Heart right ventricle (tissue), 16 donors: ENCODE data around the gene FAM120A. TPM values are rescaled to one million over a fixed set of nuclear protein-coding genes. Genes with fewer than 3 reads are reported as not detected.

Experiments
- ATAC-seq, 8 donors: fragments of 200-7000 bp; cut with Tn5 transposase; one replicate each; pipeline ENCODE4 v1.9.1; 2020; ENCODE audit warnings: mild to moderate bottlenecking in 8 of 8, moderate library complexity in 8 of 8, moderate number of reproducible peaks in 1 of 8
- DNase-seq, 2 donors: peaks; one replicate each; pipeline ENCODE4 v3.0.0-alpha.2; 2020
- H3K27ac ChIP-seq, 10 donors: fragments of 200-600 bp; sonication (generic) in 2 of 10; one replicate each; pipeline versions ENCODE4 v1.5.0 to v1.8.0; 2020 to 2022; ENCODE audit warnings: mild to moderate bottlenecking in 3 of 10
- H3K27me3 ChIP-seq, 7 donors: fragments of 200-600 bp; one replicate each; pipeline ENCODE4 v1.8.0; 2021 to 2022; ENCODE audit warnings: mild to moderate bottlenecking in 2 of 7
- H3K36me3 ChIP-seq, 9 donors: fragments of 200-600 bp; sonication (generic) in 1 of 9; one replicate each; pipeline versions ENCODE4 v1.5.0 to v1.8.0; 2020 to 2022; ENCODE audit warnings: mild to moderate bottlenecking in 2 of 9
- H3K4me1 ChIP-seq, 9 donors: fragments of 200-600 bp; sonication (generic) in 1 of 9; one replicate each; pipeline versions ENCODE4 v1.5.0 to v1.8.0; 2020 to 2022; ENCODE audit warnings: mild to moderate bottlenecking in 4 of 9
- H3K4me3 ChIP-seq, 10 donors: fragments of 200-600 bp; sonication (generic) in 2 of 10; one replicate each; pipeline versions ENCODE4 v1.5.0 to v1.8.0; 2020 to 2022; ENCODE audit warnings: mild to moderate bottlenecking in 7 of 10, moderate library complexity in 2 of 10
- H3K9me3 ChIP-seq, 11 donors: fragments of 200-600 bp in 10 of 11; sonication (generic) in 2 of 11; one replicate each; pipeline versions ENCODE4 v1.5.0 to v1.8.0; 2013 to 2022; ENCODE audit warnings: mild to moderate bottlenecking in 2 of 11, control low read depth in 1 of 11, moderate library complexity in 1 of 11
- CTCF ChIP-seq, 9 donors: fragments of 200-600 bp; sonication (generic) in 2 of 9; IDR thresholded peaks; one replicate each; pipeline versions ENCODE4 v1.5.0 to v1.8.0; 2021 to 2022; ENCODE audit warnings: antibody characterized with exemption in 9 of 9, mild to moderate bottlenecking in 5 of 9, moderate library complexity in 1 of 9
- WGBS, 2 donors: extraction: QIAGEN DNeasy Blood & Tissue Kit; methylation state at CpG; one replicate each; pipeline ENCODE4 v1.1.7; 2013; ENCODE audit warnings: inconsistent platforms in 1 of 2; 5-methylcytosine and 5-hydroxymethylcytosine counted together
- intact Hi-C, 10 donors: fragments of 100-400 bp; cut with DNase I; formaldehyde crosslinking; loops; one replicate each; pipeline versions ENCODE4 v1.11.1 to v1.14.2; 2022
- polyA plus RNA-seq, 2 donors: library from polyadenylated mRNA; stranded (reverse); fragments of 200-250 nt; gene quantifications; one replicate each; pipeline ENCODE4 v1.2.3, GENCODE V29; 2013
- total RNA-seq, 10 donors: library from RNA; stranded (reverse); fragmentation: NEBNext Ultra II Directional in 3 of 10; extraction: Animal tissue kit (Norgen Biotek cat#: 25700) in 3 of 10; gene quantifications; one replicate each; pipeline versions ENCODE4 v1.2.1 to v1.2.4, GENCODE V29; 2021 to 2023
- donor health status: Arrhythmogenic right ventricular cardiomyopathy.
- donor health status: ischemic (EF 13 %, LVEDD 7.1; RV severe dilation, severe dysfunction).
- donor health status: healthy with polysubstance abuse.
- donor health status: DM: no; HTN: yes; CAD: no.
- donor health status: DM: no; HTN: no; CAD: no.
- donor health status: ischemic (EF 25% LVEDD 6.9; RV normal size, moderate dysfunction).
- donor health status: ischemic (EF 25% LVEDD 5.7; RV mildly dilated, moderate dysfunction).
- donor health status: healthy.
- donor health status: DM: yes; HTN: yes; CAD: no.
- donor health status: Ischemic cardiomyopathy.
- donor health status: ischemic (EF 35%, LVEDD 5.7; RV mildly dilated, moderate dysfunction).
- donor health status: nonischemic (EF 11% LVEDD 7.7; RV severe dilation, severe dysfunction).
- donor health status: DM: yes; HTN: yes; CAD: no.
- donor health status: PGD.
- donor health status: ischemic (EF 29% LVEDD 5.4; RV normal size, mild dysfunction).
- donor health status: nonischemic (EF 23%, LVEDD 6.1; RV moderate dilation, normal function).

FAM120A gene
- total and polyA plus RNA-seq, 12 donors = 42.2 to 126 (median 104) TPM

GRCh38 chr9:93593144-93593658 lies 141.7 kb downstream of the FAM120A start:
- TF ChIP-seq CTCF (IDR thresholded peaks at IDR 0.05) = no peak
- no peak for ATAC-seq
- Histone ChIP-seq H3K36me3 (no peaks in the 10 kb centered on the region), H3K9me3 (no peaks in the 10 kb centered on the region), H3K27me3 (no peaks in the 10 kb centered on the region), H3K4me1 (peaks cover 21 to 74% (median 54%) of the 10 kb centered on the region in 9 donors), H3K27ac (no peak overlapping the region), H3K4me3 (no peak overlapping the region)
- WGBS, 2 donors = 61 to 65% methylated on average over 2 of the region's 2 CpGs
- intact Hi-C loops = loop anchor here in 1 of 10 donors (10.0 kb wide), 1 partner anchor 62 kb away; no protein-coding TSS in a partner anchor
- DNase-seq = no peak

GRCh38 chr9:93594041-93594756 lies 142.7 kb downstream of the FAM120A start:
- Histone ChIP-seq H3K9me3 (no peaks in the 10 kb centered on the region), H3K4me3 (no peak overlapping the region), H3K27ac (peak overlapping the region in 1 of 10 donors; percentile 68), H3K36me3 (no peaks in the 10 kb centered on the region), H3K27me3 (no peaks in the 10 kb centered on the region), H3K4me1 (peaks cover 21 to 74% (median 53%) of the 10 kb centered on the region in 9 donors)
- no peak for TF ChIP-seq CTCF (IDR thresholded peaks at IDR 0.05)
- intact Hi-C loops = loop anchor here in 1 of 10 donors (10.0 kb wide), 1 partner anchor 61 kb away; no protein-coding TSS in a partner anchor
- ATAC-seq (peak in 4 of 8 donors; percentile 17 to 43 (median 20)), DNase-seq (no peak)
- 39 to 47% methylated on average over 9 of the region's 9 CpGs for WGBS, 2 donors

GRCh38 chr9:93595461-93595860 lies 144.0 kb downstream of the FAM120A start:
- Histone ChIP-seq H3K4me3 (no peak overlapping the region), H3K36me3 (no peaks in the 10 kb centered on the region), H3K9me3 (no peaks in the 10 kb centered on the region), H3K4me1 (peaks cover 18 to 73% (median 53%) of the 10 kb centered on the region in 9 donors), H3K27me3 (no peaks in the 10 kb centered on the region), H3K27ac (no peak overlapping the region)
- ATAC-seq (no peak), DNase-seq (no peak)
- no peak for TF ChIP-seq CTCF (IDR thresholded peaks at IDR 0.05)
- intact Hi-C loops = loop anchor here in 1 of 10 donors (10.0 kb wide), 1 partner anchor 59 kb away; no protein-coding TSS in a partner anchor
- WGBS, 2 donors = 95% methylated on average over 5 of the region's 5 CpGs

- ATAC-seq = no peak
- intact Hi-C loops = loop anchor here in 1 of 10 donors (10.0 kb wide), 1 partner anchor 59 kb away; no protein-coding TSS in a partner anchor
- peaks cover 18 to 71% (median 54%) of the 10 kb centered on the region in 9 donors for H3K4me1 ChIP-seq
- no peak overlapping the region for H3K4me3 ChIP-seq
- no peak for TF ChIP-seq CTCF (IDR thresholded peaks at IDR 0.05)
- 77 to 88% methylated on average over 5 of the region's 5 CpGs for WGBS, 2 donors
- no peak overlapping the region for H3K27ac ChIP-seq
- DNase-seq = no peak
- H3K27me3 ChIP-seq = no peaks in the 10 kb centered on the region
- H3K36me3 ChIP-seq = no peaks in the 10 kb centered on the region
- no peaks in the 10 kb centered on the region for H3K9me3 ChIP-seq
These were observed 144.4 kb downstream of the FAM120A start for GRCh38 chr9:93595861-93596365.
